ENCODE measurements around the gene F13A1. TPM values are rescaled to one million over a fixed set of nuclear protein-coding genes. Genes with fewer than 3 reads are reported as not detected.

Gene F13A1
- total RNA-seq, 4 donors from 2014 or later: 0.87 to 104 (median 37.3) TPM

- 48 to 49% methylated on average over 7 to 8 of the region's 8 CpGs for WGBS, 2 donors
- DNase-seq: no peak
- H3K4me3 ChIP-seq: no peak overlapping the region
Measured at GRCh38 chr6:6176586-6177228, 143.8 kb downstream of the F13A1 start.

GRCh38 chr6:6176127-6176526, 144.3 kb downstream of the F13A1 start:
- no peaks in the 10 kb centered on the region for H3K36me3 ChIP-seq
- H3K27me3 ChIP-seq: peaks cover 0 to 64% (median 0%) of the 10 kb centered on the region in 4 donors
- DNase-seq: no peak
- no peak overlapping the region for H3K27ac ChIP-seq
- TF ChIP-seq POLR2A (IDR thresholded peaks at IDR 0.05): no peak
- no peak for TF ChIP-seq CTCF (IDR thresholded peaks at IDR 0.05)
- no peak overlapping the region for H3K4me3 ChIP-seq
- intact Hi-C loops (cut with DNase I): no loop called here
- H3K4me1 ChIP-seq: no peaks in the 10 kb centered on the region
- H3K9me3 ChIP-seq: no peaks in the 10 kb centered on the region

More at GRCh38 chr6:6176586-6177228, 143.8 kb downstream of the F13A1 start:
- intact Hi-C loops (cut with DNase I): no loop called here
- Histone ChIP-seq H3K36me3 (no peaks in the 10 kb centered on the region), H3K27ac (no peak overlapping the region), H3K4me1 (no peaks in the 10 kb centered on the region), H3K27me3 (peaks cover 0 to 63% (median 0%) of the 10 kb centered on the region in 4 donors), H3K9me3 (no peaks in the 10 kb centered on the region)
- TF ChIP-seq CTCF (IDR thresholded peaks at IDR 0.05) (no peak), POLR2A (IDR thresholded peaks at IDR 0.05) (no peak)

GRCh38 chr6:6169141-6169540, 151.3 kb downstream of the F13A1 start:
- no CpG with 5 or more reads among the region's 1 CpG for WGBS, 2 donors
- intact Hi-C loops (cut with DNase I): no loop called here
- no peak overlapping the region for H3K27ac ChIP-seq

GRCh38 chr6:6166064-6166463, 154.4 kb downstream of the F13A1 start:
- no peaks in the 10 kb centered on the region for H3K4me1 ChIP-seq
- H3K27ac ChIP-seq: no peak overlapping the region
- DNase-seq: no peak
- intact Hi-C loops (cut with DNase I): no loop called here
- H3K4me3 ChIP-seq: no peak overlapping the region
- no peaks in the 10 kb centered on the region for H3K36me3 ChIP-seq
- H3K27me3 ChIP-seq: peaks cover 0 to 25% (median 0%) of the 10 kb centered on the region in 4 donors
- TF ChIP-seq CTCF (IDR thresholded peaks at IDR 0.05): no peak
- no peak for TF ChIP-seq POLR2A (IDR thresholded peaks at IDR 0.05)
- H3K9me3 ChIP-seq: no peaks in the 10 kb centered on the region
- 42 to 81% methylated on average over 2 to 3 of the region's 3 CpGs for WGBS, 2 donors

More at GRCh38 chr6:6169141-6169540, 151.3 kb downstream of the F13A1 start:
- Histone ChIP-seq H3K9me3 (no peaks in the 10 kb centered on the region), H3K4me3 (no peak overlapping the region), H3K36me3 (no peaks in the 10 kb centered on the region), H3K27me3 (peaks cover 0 to 35% (median 0%) of the 10 kb centered on the region in 4 donors), H3K4me1 (no peaks in the 10 kb centered on the region)
- TF ChIP-seq POLR2A (IDR thresholded peaks at IDR 0.05): no peak
- no peak for TF ChIP-seq CTCF (IDR thresholded peaks at IDR 0.05)
- DNase-seq: no peak

- Histone ChIP-seq H3K27me3 (peaks cover 0 to 18% (median 0%) of the 10 kb centered on the region in 4 donors), H3K4me3 (no peak overlapping the region), H3K36me3 (no peaks in the 10 kb centered on the region), H3K4me1 (no peaks in the 10 kb centered on the region), H3K9me3 (no peaks in the 10 kb centered on the region), H3K27ac (no peak overlapping the region)
- no peak for DNase-seq
- TF ChIP-seq CTCF (IDR thresholded peaks at IDR 0.05) (no peak), POLR2A (IDR thresholded peaks at IDR 0.05) (no peak)
- 67 to 74% methylated on average over 4 of the region's 4 CpGs for WGBS, 2 donors
- intact Hi-C loops (cut with DNase I): no loop called here
Measured at GRCh38 chr6:6164367-6164766, 156.1 kb downstream of the F13A1 start.
